Measurements from ENCODE around the gene EAF1. TPM values are rescaled to one million over a fixed set of nuclear protein-coding genes. Genes with fewer than 3 reads are reported as not detected.

Gene EAF1
- total and polyA plus RNA-seq, 2 of the 8 experiments (the other 6 are each of a cell fraction or from before 2014, with no cell fraction given), result 13.9 to 26.8 TPM

- no peak overlapping the region for H2AK5ac ChIP-seq (ENCODE audit: low read depth, low read length)
- H3K79me1 ChIP-seq (ENCODE audit: low read depth, low read length), result no peaks in the 10 kb centered on the region
- no peak overlapping the region for H4K91ac ChIP-seq (replicated peaks; ENCODE audit: insufficient read length, low read length)
- H3K36me3 ChIP-seq (ENCODE audit: control insufficient read depth in 2 of 4, insufficient read depth in 4 of 4, low read length in 3 of 4), result peaks cover 21 to 81% (median 54%) of the 10 kb centered on the region in 4 experiments
- H3K27me3 ChIP-seq (replicated peaks in 1 of 4; ENCODE audit: control insufficient read depth in 3 of 4, extremely low read depth in 1 of 4, insufficient read depth in 3 of 4, low read length in 3 of 4), result no peaks in the 10 kb centered on the region
- peaks cover 0 to 9% of the 10 kb centered on the region in 2 experiments; a peak in 2 of 4 replicates for H3K79me2 ChIP-seq (ENCODE audit: control insufficient read depth in 1 of 2, insufficient read depth in 2 of 2, low read length in 2 of 2)
- peaks cover 0 to 2% of the 10 kb centered on the region in 2 experiments for H4K20me1 ChIP-seq (replicated peaks in 1 of 2; ENCODE audit: control insufficient read depth in 1 of 2, insufficient read depth in 2 of 2, low read length in 2 of 2)
- no peak overlapping the region for H3K56ac ChIP-seq (replicated peaks; ENCODE audit: insufficient read length, low read depth, low read length)
- H2BK5ac ChIP-seq (ENCODE audit: low read depth, low read length), result no peak overlapping the region
- CTCF ChIA-PET (ENCODE audit: partially characterized antibody), result interaction anchor here (1.0 to 2.6 kb wide), 5 partner anchors 28 to 167 kb away, joined by 3 to 11 read pairs (median 4); no protein-coding TSS in a partner anchor
- DNase-seq (ENCODE audit: low read depth in 1 of 2, low spot score in 2 of 2) (no peak), FAIRE-seq (no peak)
- H4K8ac ChIP-seq (ENCODE audit: extremely low read depth, insufficient read depth, low read length), result no peak overlapping the region
- no peak overlapping the region for H2BK12ac ChIP-seq (ENCODE audit: low read depth, low read length)
- H3K23ac ChIP-seq (ENCODE audit: insufficient read length), result no peak overlapping the region
- no peak overlapping the region for H4K5ac ChIP-seq (ENCODE audit: insufficient read length, low read depth, low read length)
- no peak overlapping the region for H3K4ac ChIP-seq (replicated peaks; ENCODE audit: insufficient read length, low read depth, low read length)
- H3K4me2 ChIP-seq (ENCODE audit: insufficient read depth in 1 of 2, low read depth in 2 of 2, low read length in 2 of 2), result no peak overlapping the region
- H3K9me3 ChIP-seq (ENCODE audit: insufficient read depth in 2 of 2, low read depth in 1 of 2, low read length in 1 of 2), result no peaks in the 10 kb centered on the region
- POLR2A ChIA-PET (ENCODE audit: partially characterized antibody), result interaction anchor here (0.7 to 1.2 kb wide), 3 partner anchors 9 to 19 kb away, joined by 3 to 4 read pairs (median 3); no protein-coding TSS in a partner anchor
- H2BK15ac ChIP-seq (ENCODE audit: low read length), result no peak overlapping the region
- TF ChIP-seq CEBPB (IDR thresholded peaks at IDR 0.05; ENCODE audit: low read depth, low read length), result no peak
- TF ChIP-seq MAX (IDR thresholded peaks at IDR 0.05), result no peak
- H3K18ac ChIP-seq (ENCODE audit: extremely low read depth, low read length), result no peak overlapping the region
- no peak overlapping the region for H2AFZ ChIP-seq (ENCODE audit: low read length)
- no peaks in the 10 kb centered on the region for H3K4me1 ChIP-seq (replicated peaks in 1 of 4; ENCODE audit: control insufficient read depth in 3 of 4, insufficient read depth in 4 of 4, low read length in 3 of 4)
- H3K23me2 ChIP-seq (ENCODE audit: low read depth, low read length), result no peaks in the 10 kb centered on the region
- no peak overlapping the region for H2BK120ac ChIP-seq (replicated peaks; ENCODE audit: low read depth, low read length)
- no peak overlapping the region for H3K14ac ChIP-seq (ENCODE audit: insufficient read length)
- WGBS, 2 experiments (ENCODE audit: extremely low coverage in 1 of 2, insufficient coverage in 1 of 2, insufficient read length in 1 of 2, insufficient replicate concordance in 2 of 2, low coverage in 1 of 2, low lambda C conversion rate in 2 of 2, missing lambda C conversion rate in 1 of 2), result 97% methylated on average over 4 of the region's 4 CpGs; no CpG with 5 or more reads in 1 of the 2 experiments
- no peak overlapping the region for H3K4me3 ChIP-seq (ENCODE audit: extremely low read depth in 1 of 4, insufficient read depth in 2 of 4, low read depth in 3 of 4, low read length in 4 of 4)
- no peak overlapping the region for H3K27ac ChIP-seq (ENCODE audit: low read depth, low read length)
- no peak overlapping the region for H2BK20ac ChIP-seq (ENCODE audit: low read length)
- H3K9ac ChIP-seq (replicated peaks in 1 of 4; ENCODE audit: extremely low read depth in 1 of 4, low read depth in 3 of 4, low read length in 3 of 4), result no peak overlapping the region
Observed at GRCh38 chr3:15434756-15435155, 7.4 kb downstream of the EAF1 start.

Measured in H1 (cell line).